Endothelial cell of hepatic sinusoid (primary cell): ENCODE data around the gene LRRC2.
"Not testable (repeated sequence)": the region's sequence is repeated elsewhere in the genome, so short reads cannot be mapped to it uniquely, and the experiment has no call there.

Experiments used
- in situ Hi-C: cut with HindIII; loops from 2 replicates; pipeline ENCODE4 v1.10.0; 2017; ENCODE audit warnings: low sequenced_read_pairs

Gene LRRC2

GRCh38 chr3:46566040-46566641, at the start of gene LRRC2:
LRRC2 (minus strand) TSS chr3:46566302; CDS start chr3:46551591, 14,711 bp downstream.
- in situ Hi-C loops = no loop called here

GRCh38 chr3:46615050-46615775, 49.1 kb upstream of the LRRC2 start:
- in situ Hi-C loops = no loop called here

- in situ Hi-C loops = no loop called here
Measured at GRCh38 chr3:46614431-46614830, 48.3 kb upstream of the LRRC2 start.

GRCh38 chr3:46613313-46614005, 47.4 kb upstream of the LRRC2 start:
- in situ Hi-C loops = no loop called here

GRCh38 chr3:46612324-46612723, 46.2 kb upstream of the LRRC2 start, which contains the start of gene FAM240A:
FAM240A (plus strand) TSS chr3:46612525; CDS start chr3:46612684, 159 bp downstream.
- in situ Hi-C loops = no loop called here

- in situ Hi-C loops = no loop called here
Measured at GRCh38 chr3:46609944-46610722, 44.0 kb upstream of the LRRC2 start.

GRCh38 chr3:46609212-46609721, 43.2 kb upstream of the LRRC2 start:
- in situ Hi-C loops = no loop called here

GRCh38 chr3:46607603-46608028, 41.5 kb upstream of the LRRC2 start:
- in situ Hi-C loops = no loop called here

GRCh38 chr3:46604127-46604526, 38.0 kb upstream of the LRRC2 start:
- in situ Hi-C loops = no loop called here

- in situ Hi-C loops = no loop called here
Measured at GRCh38 chr3:46603446-46604046, 37.4 kb upstream of the LRRC2 start.

GRCh38 chr3:46599590-46599989, 33.5 kb upstream of the LRRC2 start:
- in situ Hi-C loops = no loop called here

- in situ Hi-C loops = no loop called here
Measured at GRCh38 chr3:46595819-46596314, 29.8 kb upstream of the LRRC2 start.

GRCh38 chr3:46594723-46595122, 28.6 kb upstream of the LRRC2 start:
- in situ Hi-C loops = loop anchor here (5.0 kb wide), 1 partner anchor 38 kb away; no protein-coding TSS in a partner anchor

GRCh38 chr3:46593979-46594378, 27.9 kb upstream of the LRRC2 start:
- in situ Hi-C loops = loop anchor here (5.0 kb wide), 1 partner anchor 38 kb away; no protein-coding TSS in a partner anchor

GRCh38 chr3:46593274-46593862, 27.3 kb upstream of the LRRC2 start:
- in situ Hi-C loops = loop anchor here (5.0 kb wide), 1 partner anchor 39 kb away; no protein-coding TSS in a partner anchor

- in situ Hi-C loops = not testable (repeated sequence)
Measured at GRCh38 chr3:46587268-46587667, 21.2 kb upstream of the LRRC2 start.

- in situ Hi-C loops = no loop called here
Measured at GRCh38 chr3:46586738-46587246, 20.7 kb upstream of the LRRC2 start.

- in situ Hi-C loops = no loop called here
Measured at GRCh38 chr3:46585799-46586693, 19.9 kb upstream of the LRRC2 start.
